ENCODE measurements around the gene C8G. TPM values are rescaled to one million over a fixed set of nuclear protein-coding genes. Genes with fewer than 3 reads are reported as not detected.

The C8G gene
- total RNA-seq, 1 experiment from 2014 or later: 2.9 TPM

DNA sequence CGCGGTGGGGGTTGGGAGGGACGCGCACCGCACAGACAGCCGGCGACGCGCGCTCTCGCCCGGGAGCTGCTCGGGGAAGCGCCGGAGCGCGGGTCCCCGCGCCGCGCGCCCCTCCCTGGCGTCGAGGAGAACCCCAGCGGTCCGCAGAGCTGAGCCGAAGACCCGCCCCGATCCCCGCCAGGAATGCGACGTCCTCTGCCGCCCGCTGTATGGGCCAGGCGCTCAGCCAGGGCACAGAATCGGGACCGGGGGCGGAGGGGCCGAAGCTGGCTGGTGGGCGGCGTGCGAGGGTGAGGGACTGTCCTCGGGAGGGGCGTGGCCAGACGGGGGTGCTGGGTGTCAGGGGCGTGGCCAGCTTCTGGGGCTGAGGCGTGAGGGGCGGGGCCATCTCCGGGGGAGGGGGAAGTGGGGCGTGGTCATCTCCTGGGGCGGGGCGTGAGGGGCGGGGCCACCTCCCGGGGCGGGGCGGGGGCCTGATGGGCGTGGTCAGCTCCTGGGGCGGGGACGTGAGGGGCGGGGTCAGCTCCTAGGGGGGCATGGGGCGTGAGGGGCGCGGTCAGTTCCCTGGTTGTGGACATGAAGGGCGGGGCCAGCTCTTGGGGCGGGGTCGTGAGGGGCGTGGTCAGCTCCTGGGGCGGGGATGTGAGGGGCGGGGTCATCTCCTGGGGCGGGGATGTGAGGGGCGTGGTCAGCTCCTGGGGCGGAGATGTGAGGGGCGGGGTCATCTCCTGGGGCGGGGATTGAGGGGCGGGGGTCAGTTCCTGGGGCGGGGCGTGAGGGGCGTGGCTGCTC is 33.2 kb downstream of the C8G start:
- in situ Hi-C loops (cut with HindIII; ENCODE audit: low pct_unique_long_range_greater_than_20kb, low sequenced_read_pairs): no loop called here
- Histone ChIP-seq H3K4me1 (ENCODE audit: control insufficient read depth, insufficient read depth, low read length) (no peaks in the 10 kb centered on the region), H3K9me3 (ENCODE audit: control insufficient read depth, insufficient read depth, low read depth, low read length) (no peaks in the 10 kb centered on the region), H3K36me3 (ENCODE audit: control insufficient read depth, insufficient read depth, low read length) (no peaks in the 10 kb centered on the region), H3K4me3 (ENCODE audit: low read depth in 2 of 2, low read length in 2 of 2) (peak overlapping the region; percentile 51 to 54), H3K27me3 (ENCODE audit: control insufficient read depth, insufficient read depth, low read length) (no peaks in the 10 kb centered on the region), H3K27ac (ENCODE audit: low read length) (no peak overlapping the region)
- ChIA-PET POLR2A (interaction anchor here (0.6 kb wide), 1 partner anchor 87 kb away, joined by 4 read pairs; no protein-coding TSS in a partner anchor), CTCF (interaction anchor here (0.6 to 1.2 kb wide), 4 partner anchors 30 to 306 kb away, joined by 3 to 10 read pairs (median 4); no protein-coding TSS in a partner anchor)
- DNase-seq (ENCODE audit: low read depth, low spot score) (no peak), ATAC-seq (peak; percentile 59)
- no peak for TF ChIP-seq SIN3A (IDR thresholded peaks at IDR 0.05; ENCODE audit: borderline replicate concordance, insufficient read depth, low read depth, low read length)
- no peak for TF ChIP-seq POLR2AphosphoS5 (IDR thresholded peaks at IDR 0.05; ENCODE audit: low read depth, low read length)
- BruUV-seq (replicated peaks): no TSS peak
- intact Hi-C loops (cut with micrococcal nuclease; ENCODE audit: unreplicated experiment): no loop called here

DNA sequence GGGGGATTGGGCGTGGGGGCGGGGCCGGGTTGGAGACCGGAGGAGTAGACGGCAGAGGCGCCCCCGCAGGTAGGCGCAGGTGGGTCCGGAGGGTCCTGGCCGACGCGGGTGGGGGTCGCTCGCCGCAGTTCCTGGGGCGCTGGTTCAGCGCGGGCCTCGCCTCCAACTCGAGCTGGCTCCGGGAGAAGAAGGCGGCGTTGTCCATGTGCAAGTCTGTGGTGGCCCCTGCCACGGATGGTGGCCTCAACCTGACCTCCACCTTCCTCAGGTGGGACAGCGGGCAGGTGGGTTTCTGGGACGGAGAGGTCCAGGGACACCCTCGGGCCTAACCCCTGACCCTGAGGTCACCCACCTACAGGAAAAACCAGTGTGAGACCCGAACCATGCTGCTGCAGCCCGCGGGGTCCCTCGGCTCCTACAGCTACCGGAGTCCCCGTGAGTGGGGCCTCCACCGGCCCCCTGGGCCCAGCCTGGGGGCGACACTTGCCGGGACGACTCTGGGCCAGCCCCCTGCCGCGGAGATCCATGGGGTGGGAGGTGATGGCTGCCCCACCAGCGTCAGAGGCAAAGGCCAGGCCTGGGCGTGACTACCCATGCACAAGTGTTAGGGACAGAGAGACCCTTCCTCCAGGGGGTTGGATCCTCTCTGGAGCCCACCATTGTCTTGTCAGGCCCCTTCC is 34.0 kb downstream of the C8G start:
- Histone ChIP-seq H3K4me1 (ENCODE audit: control insufficient read depth, insufficient read depth, low read length) (no peaks in the 10 kb centered on the region), H3K27ac (ENCODE audit: low read length) (no peak overlapping the region), H3K4me3 (ENCODE audit: low read depth in 2 of 2, low read length in 2 of 2) (peak overlapping the region; percentile 18 to 33), H3K9me3 (ENCODE audit: control insufficient read depth, insufficient read depth, low read depth, low read length) (no peaks in the 10 kb centered on the region), H3K27me3 (ENCODE audit: control insufficient read depth, insufficient read depth, low read length) (no peaks in the 10 kb centered on the region), H3K36me3 (ENCODE audit: control insufficient read depth, insufficient read depth, low read length) (no peaks in the 10 kb centered on the region)
- CTCF ChIA-PET: interaction anchor here (0.6 to 1.1 kb wide), 2 partner anchors 50 to 307 kb away, joined by 4 to 10 read pairs; no protein-coding TSS in a partner anchor
- intact Hi-C loops (cut with micrococcal nuclease; ENCODE audit: unreplicated experiment) (no loop called here), in situ Hi-C loops (cut with HindIII; ENCODE audit: low pct_unique_long_range_greater_than_20kb, low sequenced_read_pairs) (no loop called here)
- POLR2A ChIA-PET: no interaction called here
- TF ChIP-seq, protein P1, sequence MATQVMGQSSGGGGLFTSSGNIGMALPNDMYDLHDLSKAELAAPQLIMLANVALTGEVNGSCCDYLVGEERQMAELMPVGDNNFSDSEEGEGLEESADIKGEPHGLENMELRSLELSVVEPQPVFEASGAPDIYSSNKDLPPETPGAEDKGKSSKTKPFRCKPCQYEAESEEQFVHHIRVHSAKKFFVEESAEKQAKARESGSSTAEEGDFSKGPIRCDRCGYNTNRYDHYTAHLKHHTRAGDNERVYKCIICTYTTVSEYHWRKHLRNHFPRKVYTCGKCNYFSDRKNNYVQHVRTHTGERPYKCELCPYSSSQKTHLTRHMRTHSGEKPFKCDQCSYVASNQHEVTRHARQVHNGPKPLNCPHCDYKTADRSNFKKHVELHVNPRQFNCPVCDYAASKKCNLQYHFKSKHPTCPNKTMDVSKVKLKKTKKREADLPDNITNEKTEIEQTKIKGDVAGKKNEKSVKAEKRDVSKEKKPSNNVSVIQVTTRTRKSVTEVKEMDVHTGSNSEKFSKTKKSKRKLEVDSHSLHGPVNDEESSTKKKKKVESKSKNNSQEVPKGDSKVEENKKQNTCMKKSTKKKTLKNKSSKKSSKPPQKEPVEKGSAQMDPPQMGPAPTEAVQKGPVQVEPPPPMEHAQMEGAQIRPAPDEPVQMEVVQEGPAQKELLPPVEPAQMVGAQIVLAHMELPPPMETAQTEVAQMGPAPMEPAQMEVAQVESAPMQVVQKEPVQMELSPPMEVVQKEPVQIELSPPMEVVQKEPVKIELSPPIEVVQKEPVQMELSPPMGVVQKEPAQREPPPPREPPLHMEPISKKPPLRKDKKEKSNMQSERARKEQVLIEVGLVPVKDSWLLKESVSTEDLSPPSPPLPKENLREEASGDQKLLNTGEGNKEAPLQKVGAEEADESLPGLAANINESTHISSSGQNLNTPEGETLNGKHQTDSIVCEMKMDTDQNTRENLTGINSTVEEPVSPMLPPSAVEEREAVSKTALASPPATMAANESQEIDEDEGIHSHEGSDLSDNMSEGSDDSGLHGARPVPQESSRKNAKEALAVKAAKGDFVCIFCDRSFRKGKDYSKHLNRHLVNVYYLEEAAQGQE (IDR thresholded peaks at IDR 0.05; ENCODE audit: insufficient read depth in 1 of 2, low read depth in 2 of 2, low read length in 1 of 2): no peak
- no peak for TF ChIP-seq SIN3A (IDR thresholded peaks at IDR 0.05; ENCODE audit: borderline replicate concordance, insufficient read depth, low read depth, low read length)
- TF ChIP-seq, protein P2, sequence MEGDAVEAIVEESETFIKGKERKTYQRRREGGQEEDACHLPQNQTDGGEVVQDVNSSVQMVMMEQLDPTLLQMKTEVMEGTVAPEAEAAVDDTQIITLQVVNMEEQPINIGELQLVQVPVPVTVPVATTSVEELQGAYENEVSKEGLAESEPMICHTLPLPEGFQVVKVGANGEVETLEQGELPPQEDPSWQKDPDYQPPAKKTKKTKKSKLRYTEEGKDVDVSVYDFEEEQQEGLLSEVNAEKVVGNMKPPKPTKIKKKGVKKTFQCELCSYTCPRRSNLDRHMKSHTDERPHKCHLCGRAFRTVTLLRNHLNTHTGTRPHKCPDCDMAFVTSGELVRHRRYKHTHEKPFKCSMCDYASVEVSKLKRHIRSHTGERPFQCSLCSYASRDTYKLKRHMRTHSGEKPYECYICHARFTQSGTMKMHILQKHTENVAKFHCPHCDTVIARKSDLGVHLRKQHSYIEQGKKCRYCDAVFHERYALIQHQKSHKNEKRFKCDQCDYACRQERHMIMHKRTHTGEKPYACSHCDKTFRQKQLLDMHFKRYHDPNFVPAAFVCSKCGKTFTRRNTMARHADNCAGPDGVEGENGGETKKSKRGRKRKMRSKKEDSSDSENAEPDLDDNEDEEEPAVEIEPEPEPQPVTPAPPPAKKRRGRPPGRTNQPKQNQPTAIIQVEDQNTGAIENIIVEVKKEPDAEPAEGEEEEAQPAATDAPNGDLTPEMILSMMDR (IDR thresholded peaks at IDR 0.05): no peak
- no peak for DNase-seq (ENCODE audit: low read depth, low spot score)
- no peak for ATAC-seq
- BruUV-seq (replicated peaks): no TSS peak
